RWPE2 (cell line): ENCODE measurements around the gene SPHKAP.

Source experiments
- ATAC-seq: fragments of 200-7000 bp; cut with Tn5 transposase; 3 replicates; pipeline ENCODE4 v1.9.1; 2021; ENCODE audit warnings: low read depth
- DNase-seq: peaks from one replicate; pipeline ENCODE4 v3.0.0-alpha.2; 2020; ENCODE audit warnings: low spot score
- H3K27ac ChIP-seq: fragments of 450-650 bp; 2 replicates; pipeline ENCODE4 v1.5.1; 2017; ENCODE audit warnings: mild to moderate bottlenecking; ENCODE audit not compliant: poor library complexity, severe bottlenecking
- H3K27me3 ChIP-seq: fragments of 250-450 bp; sonication (Bioruptor Pico); 2 replicates; pipeline ENCODE4 v1.5.1; 2021; ENCODE audit warnings: mild to moderate bottlenecking, moderate library complexity; ENCODE audit not compliant: insufficient read depth, poor library complexity, severe bottlenecking
- H3K36me3 ChIP-seq: fragments of 250-450 bp; sonication (Bioruptor Pico); 2 replicates; pipeline ENCODE4 v1.5.1; 2020; ENCODE audit warnings: low read depth, mild to moderate bottlenecking, moderate library complexity
- H3K4me1 ChIP-seq: fragments of 250-450 bp; sonication (Bioruptor Pico); 2 replicates; pipeline ENCODE4 v1.5.1; 2021; ENCODE audit warnings: mild to moderate bottlenecking, moderate library complexity; ENCODE audit not compliant: insufficient read depth, poor library complexity, severe bottlenecking
- H3K4me3 ChIP-seq: fragments of 250-450 bp; sonication (Bioruptor Pico); 2 replicates; pipeline ENCODE4 v1.5.1; 2021; ENCODE audit warnings: mild to moderate bottlenecking, moderate library complexity; ENCODE audit not compliant: severe bottlenecking
- H3K9me3 ChIP-seq: fragments of 250-450 bp; sonication (Bioruptor Pico); 2 replicates; pipeline ENCODE4 v1.5.1; 2021; ENCODE audit warnings: mild to moderate bottlenecking, moderate library complexity; ENCODE audit not compliant: severe bottlenecking
- CTCF ChIP-seq: fragments of 450-650 bp; IDR thresholded peaks from one replicate; pipeline ENCODE4 v1.5.1; 2017; ENCODE audit warnings: mild to moderate bottlenecking, moderate library complexity; ENCODE audit not compliant: poor library complexity, severe bottlenecking

The SPHKAP gene

GRCh38 chr2:228180181-228181097, 1.0 kb downstream of the SPHKAP start:
- H3K4me1 ChIP-seq, result no peaks in the 10 kb centered on the region
- H3K36me3 ChIP-seq, result no peaks in the 10 kb centered on the region
- peaks cover 50% of the 10 kb centered on the region for H3K27me3 ChIP-seq
- H3K27ac ChIP-seq, result no peak overlapping the region
- no peak overlapping the region for H3K4me3 ChIP-seq
- H3K9me3 ChIP-seq, result no peaks in the 10 kb centered on the region
- no peak for ATAC-seq
- DNase-seq, result no peak
- no peak for TF ChIP-seq CTCF

GRCh38 chr2:228167290-228167689, 14.2 kb downstream of the SPHKAP start:
- Histone ChIP-seq H3K36me3 (no peaks in the 10 kb centered on the region), H3K4me1 (no peaks in the 10 kb centered on the region), H3K4me3 (no peak overlapping the region), H3K27me3 (peaks cover 4% of the 10 kb centered on the region), H3K9me3 (no peaks in the 10 kb centered on the region), H3K27ac (no peak overlapping the region)
- no peak for ATAC-seq
- TF ChIP-seq CTCF, result no peak
- no peak for DNase-seq

- H3K27ac ChIP-seq, result no peak overlapping the region
- H3K4me3 ChIP-seq, result no peak overlapping the region
- peaks cover under 1% of the 10 kb centered on the region for H3K27me3 ChIP-seq
- no peaks in the 10 kb centered on the region for H3K9me3 ChIP-seq
- no peaks in the 10 kb centered on the region for H3K36me3 ChIP-seq
- ATAC-seq (no peak), DNase-seq (no peak)
- H3K4me1 ChIP-seq, result no peaks in the 10 kb centered on the region
- TF ChIP-seq CTCF, result no peak
Measured at GRCh38 chr2:228164718-228165117, 16.8 kb downstream of the SPHKAP start.

GRCh38 chr2:228157841-228158240, 23.6 kb downstream of the SPHKAP start:
- no peak for TF ChIP-seq CTCF
- H3K36me3 ChIP-seq, result no peaks in the 10 kb centered on the region
- DNase-seq, result no peak
- ATAC-seq, result no peak
- H3K27ac ChIP-seq, result no peak overlapping the region
- H3K27me3 ChIP-seq, result peaks cover 11% of the 10 kb centered on the region
- H3K4me3 ChIP-seq, result no peak overlapping the region
- no peaks in the 10 kb centered on the region for H3K4me1 ChIP-seq
- no peaks in the 10 kb centered on the region for H3K9me3 ChIP-seq

GRCh38 chr2:228144961-228145360, 36.5 kb downstream of the SPHKAP start:
- ATAC-seq, result no peak
- DNase-seq, result no peak
- Histone ChIP-seq H3K4me3 (no peak overlapping the region), H3K27ac (no peak overlapping the region), H3K27me3 (no peaks in the 10 kb centered on the region), H3K9me3 (no peaks in the 10 kb centered on the region), H3K4me1 (no peaks in the 10 kb centered on the region), H3K36me3 (no peaks in the 10 kb centered on the region)
- TF ChIP-seq CTCF, result no peak
